Left lung (tissue), 10 donors: ENCODE data around the gene ALDH6A1. TPM values are rescaled to one million over a fixed set of nuclear protein-coding genes. Genes with fewer than 3 reads are reported as not detected.

Experiments used
- ATAC-seq: fragments of 200-7000 bp; cut with Tn5 transposase; one replicate; pipeline ENCODE4 v1.9.1; 2020; ENCODE audit warnings: moderate library complexity
- DNase-seq, 4 donors: peaks; one replicate each; pipeline ENCODE4 v3.0.0-alpha.2; 2013 to 2020
- H3K27ac ChIP-seq, 2 donors: fragments of 200-600 bp; sonication (generic) in 1 of 2; one replicate each; pipeline versions ENCODE4 v1.5.0 to v1.8.0; 2020 to 2021
- H3K27me3 ChIP-seq, 2 donors: fragments of 200-600 bp; sonication (generic) in 1 of 2; one replicate each; pipeline versions ENCODE4 v1.5.0 to v1.8.0; 2020 to 2021
- H3K36me3 ChIP-seq, 2 donors: fragments of 200-600 bp; sonication (generic) in 1 of 2; one replicate each; pipeline versions ENCODE4 v1.5.0 to v1.8.0; 2020 to 2021
- H3K4me1 ChIP-seq, 2 donors: fragments of 200-600 bp; one replicate each; pipeline ENCODE4 v1.8.0; 2021
- H3K4me3 ChIP-seq, 2 donors: fragments of 200-600 bp; sonication (generic) in 1 of 2; one replicate each; pipeline versions ENCODE4 v1.5.0 to v1.8.0; 2020 to 2021; ENCODE audit warnings: mild to moderate bottlenecking in 1 of 2
- H3K9me3 ChIP-seq, 2 donors: fragments of 200-600 bp; sonication (generic) in 1 of 2; one replicate each; pipeline versions ENCODE4 v1.5.0 to v1.8.0; 2020 to 2021
- intact Hi-C, 2 donors: fragments of 100-400 bp; cut with DNase I; formaldehyde crosslinking; loops; one replicate each; pipeline versions ENCODE4 v1.11.2 to v1.14.2; 2022
- polyA plus RNA-seq, 6 donors: library from polyadenylated mRNA; unstranded; fragments of 120-200 nt; gene quantifications; one replicate each; pipeline ENCODE4 v1.2.1, GENCODE V29; 2013; ENCODE audit not compliant: insufficient read length in 6 of 6
- total RNA-seq, 2 donors: library from RNA; stranded (reverse); fragmentation: NEBNext Ultra II Directional; extraction: Animal tissue kit (Norgen Biotek cat#: 25700); gene quantifications; one replicate each; pipeline ENCODE4 v1.2.1, GENCODE V29; 2021
- TF ChIP-seq, protein P1 (sequence below), 2 donors: fragments of 200-600 bp; sonication (generic) in 1 of 2; IDR thresholded peaks; one replicate each; pipeline versions ENCODE4 v1.5.0 to v1.8.0; 2021; ENCODE audit warnings: antibody characterized with exemption in 2 of 2
- donor health status: DM: no; HTN: yes; CAD: no.
- donor health status: DM: no; HTN: no; CAD: no.

The ALDH6A1 gene
- total and polyA plus RNA-seq, 8 donors = 23.0 to 62.4 (median 29.0) TPM

GRCh38 chr14:74077401-74077800, 6.9 kb downstream of the ALDH6A1 start:
- TF ChIP-seq, protein P1, sequence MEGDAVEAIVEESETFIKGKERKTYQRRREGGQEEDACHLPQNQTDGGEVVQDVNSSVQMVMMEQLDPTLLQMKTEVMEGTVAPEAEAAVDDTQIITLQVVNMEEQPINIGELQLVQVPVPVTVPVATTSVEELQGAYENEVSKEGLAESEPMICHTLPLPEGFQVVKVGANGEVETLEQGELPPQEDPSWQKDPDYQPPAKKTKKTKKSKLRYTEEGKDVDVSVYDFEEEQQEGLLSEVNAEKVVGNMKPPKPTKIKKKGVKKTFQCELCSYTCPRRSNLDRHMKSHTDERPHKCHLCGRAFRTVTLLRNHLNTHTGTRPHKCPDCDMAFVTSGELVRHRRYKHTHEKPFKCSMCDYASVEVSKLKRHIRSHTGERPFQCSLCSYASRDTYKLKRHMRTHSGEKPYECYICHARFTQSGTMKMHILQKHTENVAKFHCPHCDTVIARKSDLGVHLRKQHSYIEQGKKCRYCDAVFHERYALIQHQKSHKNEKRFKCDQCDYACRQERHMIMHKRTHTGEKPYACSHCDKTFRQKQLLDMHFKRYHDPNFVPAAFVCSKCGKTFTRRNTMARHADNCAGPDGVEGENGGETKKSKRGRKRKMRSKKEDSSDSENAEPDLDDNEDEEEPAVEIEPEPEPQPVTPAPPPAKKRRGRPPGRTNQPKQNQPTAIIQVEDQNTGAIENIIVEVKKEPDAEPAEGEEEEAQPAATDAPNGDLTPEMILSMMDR (IDR thresholded peaks at IDR 0.05) = no peak
- Histone ChIP-seq H3K4me3 (no peak overlapping the region), H3K27ac (no peak overlapping the region), H3K36me3 (peaks cover 0 to 2% of the 10 kb centered on the region in 2 donors), H3K27me3 (no peaks in the 10 kb centered on the region), H3K4me1 (peaks cover 0 to 10% of the 10 kb centered on the region in 2 donors), H3K9me3 (no peaks in the 10 kb centered on the region)
- DNase-seq = no peak
- intact Hi-C loops = no loop called here
- no peak for ATAC-seq

DNA sequence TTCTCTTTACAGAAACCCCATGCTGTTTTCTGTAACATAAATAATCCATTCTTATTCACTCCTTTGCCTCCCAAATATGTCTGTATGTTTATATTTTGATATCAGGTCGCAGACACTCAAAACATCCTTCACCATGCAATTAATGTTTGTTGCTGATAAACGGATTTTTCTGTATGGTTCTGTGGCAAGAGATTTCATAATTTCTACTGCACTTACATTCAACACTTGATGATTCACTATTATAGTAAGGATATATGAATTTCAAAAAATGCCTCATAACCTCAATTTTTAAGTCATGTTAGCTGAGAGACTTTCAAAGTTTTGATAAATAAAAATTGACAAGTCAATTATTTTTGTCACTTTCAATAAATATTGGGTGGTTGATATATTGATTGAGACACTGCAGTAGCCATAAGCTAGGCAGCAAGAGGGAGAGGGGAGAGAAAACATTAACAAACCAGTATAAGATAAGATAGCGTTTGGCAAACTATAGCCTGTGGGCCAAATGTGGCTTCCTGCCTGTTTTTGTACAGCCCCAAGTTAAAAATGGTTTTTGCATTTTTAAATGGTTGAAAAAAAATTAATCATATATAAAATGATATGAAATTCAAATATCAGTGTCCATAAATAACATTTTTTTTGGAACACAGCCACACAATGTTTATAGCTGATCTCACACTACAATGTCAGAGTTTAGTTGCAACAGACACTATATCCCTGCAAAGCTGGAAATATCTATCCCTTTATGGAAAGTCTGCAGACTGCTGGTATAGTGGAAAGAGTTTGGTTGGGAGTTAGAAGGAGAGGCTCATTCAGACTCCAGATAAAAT, 18.3 kb downstream of the ALDH6A1 start:
- DNase-seq = no peak
- H3K27me3 ChIP-seq = no peaks in the 10 kb centered on the region
- TF ChIP-seq, protein P1 (IDR thresholded peaks at IDR 0.05) = no peak
- ATAC-seq = no peak
- no peaks in the 10 kb centered on the region for H3K9me3 ChIP-seq
- no peaks in the 10 kb centered on the region for H3K4me1 ChIP-seq
- H3K4me3 ChIP-seq = no peak overlapping the region
- intact Hi-C loops = no loop called here
- H3K36me3 ChIP-seq = peaks cover 0 to 68% of the 10 kb centered on the region in 2 donors
- no peak overlapping the region for H3K27ac ChIP-seq

GRCh38 chr14:74064883-74065282, 19.4 kb downstream of the ALDH6A1 start:
- ATAC-seq (no peak), DNase-seq (no peak)
- H3K4me3 ChIP-seq = no peak overlapping the region
- peaks cover 0 to 69% of the 10 kb centered on the region in 2 donors for H3K36me3 ChIP-seq
- H3K27me3 ChIP-seq = no peaks in the 10 kb centered on the region
- intact Hi-C loops = no loop called here
- TF ChIP-seq, protein P1 (IDR thresholded peaks at IDR 0.05) = no peak
- H3K4me1 ChIP-seq = no peaks in the 10 kb centered on the region
- H3K27ac ChIP-seq = no peak overlapping the region
- no peaks in the 10 kb centered on the region for H3K9me3 ChIP-seq

- DNase-seq = no peak
These were observed 19.8 kb downstream of the ALDH6A1 start for GRCh38 chr14:74064426-74064825.

DNA sequence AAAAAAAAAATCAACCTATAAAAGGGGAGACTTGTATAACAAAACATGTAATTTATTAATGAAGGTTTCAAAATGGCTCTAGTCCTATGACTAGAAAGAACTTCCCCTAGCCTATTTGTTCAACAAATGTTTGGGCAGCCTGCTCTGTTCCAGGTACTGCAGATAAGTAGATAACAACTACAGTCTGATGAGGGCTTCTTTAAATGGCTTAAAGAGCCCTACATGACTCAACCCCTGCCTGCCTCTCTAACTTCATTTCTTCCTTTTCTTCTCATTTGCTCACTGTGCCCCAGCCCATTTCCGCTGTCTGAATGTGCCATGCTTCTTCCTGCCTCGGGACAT, 21.5 kb downstream of the ALDH6A1 start:
- no peak overlapping the region for H3K27ac ChIP-seq
- H3K36me3 ChIP-seq = peaks cover 0 to 80% of the 10 kb centered on the region in 2 donors
- intact Hi-C loops = no loop called here
- TF ChIP-seq, protein P1 (IDR thresholded peaks at IDR 0.05) = no peak
- H3K4me3 ChIP-seq = no peak overlapping the region
- H3K4me1 ChIP-seq = no peaks in the 10 kb centered on the region
- no peak for ATAC-seq
- H3K9me3 ChIP-seq = no peaks in the 10 kb centered on the region
- no peaks in the 10 kb centered on the region for H3K27me3 ChIP-seq
- DNase-seq = no peak

More at GRCh38 chr14:74064426-74064825, 19.8 kb downstream of the ALDH6A1 start:
- H3K9me3 ChIP-seq = no peaks in the 10 kb centered on the region
- no peak overlapping the region for H3K27ac ChIP-seq
- intact Hi-C loops = no loop called here
- H3K4me3 ChIP-seq = no peak overlapping the region
- no peaks in the 10 kb centered on the region for H3K4me1 ChIP-seq
- no peak for ATAC-seq
- TF ChIP-seq, protein P1 (IDR thresholded peaks at IDR 0.05) = no peak
- peaks cover 0 to 72% of the 10 kb centered on the region in 2 donors for H3K36me3 ChIP-seq
- H3K27me3 ChIP-seq = no peaks in the 10 kb centered on the region
